HEK293T (cell line): ENCODE measurements around the gene SLC16A3.

Source experiments
- NFRKB ChIP-seq: fragments of 450-650 bp; IDR thresholded peaks from 2 replicates; pipeline ENCODE4 v1.6.1; 2016; ENCODE audit warnings: mild to moderate bottlenecking, moderate library complexity
- SP1 ChIP-seq: fragments of 450-650 bp; IDR thresholded peaks from 2 replicates; pipeline ENCODE4 v1.6.1; 2017
- TARDBP ChIP-seq: fragments of 450-650 bp; IDR thresholded peaks from 2 replicates; pipeline ENCODE4 v1.6.1; 2016

- TF ChIP-seq NFRKB (no peak), SP1 (no peak), TARDBP (no peak)
Measured at GRCh38 chr17:82235775-82236141, 6.9 kb downstream of the SLC16A3 start.
